Measurements from ENCODE around the gene PTH1R. TPM values are rescaled to one million over a fixed set of nuclear protein-coding genes. Genes with fewer than 3 reads are reported as not detected.

Gene PTH1R
- total RNA-seq, 6 donors from 2014 or later: 2.6 to 48.2 (median 16.2) TPM

- no peak overlapping the region for H3K4me3 ChIP-seq
These were observed 10.0 kb upstream of the PTH1R start for GRCh38 chr3:46867550-46867898.

GRCh38 chr3:46868287-46868686 is 9.2 kb upstream of the PTH1R start:
- ATAC-seq (ENCODE audit: low FRiP score in 2 of 2): no peak
- no peak for TF ChIP-seq POLR2AphosphoS5 (IDR thresholded peaks at IDR 0.05)
- no peak for TF ChIP-seq CTCF (IDR thresholded peaks at IDR 0.05)
- TF ChIP-seq POLR2A (IDR thresholded peaks at IDR 0.05): no peak
- no peak for TF ChIP-seq EP300 (IDR thresholded peaks at IDR 0.05)
- peaks cover 28 to 48% (median 42%) of the 10 kb centered on the region in 4 donors for H3K4me1 ChIP-seq

More at GRCh38 chr3:46867550-46867898, 10.0 kb upstream of the PTH1R start:
- peaks cover 28 to 44% (median 40%) of the 10 kb centered on the region in 4 donors for H3K4me1 ChIP-seq
- no peaks in the 10 kb centered on the region for H3K9me3 ChIP-seq
- TF ChIP-seq POLR2AphosphoS5 (IDR thresholded peaks at IDR 0.05) (peak in 1 of 2 donors; percentile 50), EP300 (IDR thresholded peaks at IDR 0.05) (no peak)
- H3K27me3 ChIP-seq: no peaks in the 10 kb centered on the region
- peak; percentile 84 to 94 for DNase-seq
- ATAC-seq (ENCODE audit: low FRiP score in 2 of 2): peak; percentile 83 to 91
- H3K36me3 ChIP-seq: no peaks in the 10 kb centered on the region
- 32% methylated on average over 13 of the region's 15 CpGs; no CpG with 5 or more reads in 1 of the 2 donors for WGBS, 2 donors
- H3K27ac ChIP-seq: peak overlapping the region; percentile 48 to 76 (median 72)

GRCh38 chr3:46868948-46869347 is 8.6 kb upstream of the PTH1R start:
- WGBS, 2 donors: 80 to 86% methylated on average over 4 to 7 of the region's 7 CpGs
- TF ChIP-seq EP300 (IDR thresholded peaks at IDR 0.05) (no peak), POLR2A (IDR thresholded peaks at IDR 0.05) (no peak), CTCF (IDR thresholded peaks at IDR 0.05) (no peak), POLR2AphosphoS5 (IDR thresholded peaks at IDR 0.05) (no peak)
- no peak overlapping the region for H3K4me3 ChIP-seq
- no peaks in the 10 kb centered on the region for H3K27me3 ChIP-seq
- H3K4me1 ChIP-seq: peaks cover 28 to 55% (median 46%) of the 10 kb centered on the region in 4 donors
- H3K36me3 ChIP-seq: no peaks in the 10 kb centered on the region
- no peaks in the 10 kb centered on the region for H3K9me3 ChIP-seq
- H3K27ac ChIP-seq: peak overlapping the region in 3 of 4 donors; percentile 71 to 76 (median 72)
- no peak for ATAC-seq (ENCODE audit: low FRiP score in 2 of 2)
- DNase-seq: peak in 1 of 2 donors; percentile 65

More at GRCh38 chr3:46868287-46868686, 9.2 kb upstream of the PTH1R start:
- 72 to 85% methylated on average over 6 to 8 of the region's 8 CpGs for WGBS, 2 donors
- Histone ChIP-seq H3K27me3 (no peaks in the 10 kb centered on the region), H3K27ac (peak overlapping the region; percentile 48 to 76 (median 72)), H3K4me3 (no peak overlapping the region), H3K9me3 (no peaks in the 10 kb centered on the region), H3K36me3 (no peaks in the 10 kb centered on the region)
- peak in 1 of 2 donors; percentile 62 for DNase-seq

GRCh38 chr3:46869440-46869839 is 8.1 kb upstream of the PTH1R start:
- H3K4me3 ChIP-seq: no peak overlapping the region
- ATAC-seq (ENCODE audit: low FRiP score in 2 of 2) (no peak), DNase-seq (peak in 1 of 2 donors; percentile 43)
- H3K9me3 ChIP-seq: no peaks in the 10 kb centered on the region
- WGBS, 2 donors: 78 to 88% methylated on average over 10 of the region's 10 CpGs
- no peaks in the 10 kb centered on the region for H3K36me3 ChIP-seq
- TF ChIP-seq POLR2A (IDR thresholded peaks at IDR 0.05) (no peak), EP300 (IDR thresholded peaks at IDR 0.05) (no peak), POLR2AphosphoS5 (IDR thresholded peaks at IDR 0.05) (no peak), CTCF (IDR thresholded peaks at IDR 0.05) (no peak)
- peaks cover 28 to 55% (median 44%) of the 10 kb centered on the region in 4 donors for H3K4me1 ChIP-seq
- no peaks in the 10 kb centered on the region for H3K27me3 ChIP-seq
- no peak overlapping the region for H3K27ac ChIP-seq

GRCh38 chr3:46870651-46871050 is 6.9 kb upstream of the PTH1R start:
- no peaks in the 10 kb centered on the region for H3K36me3 ChIP-seq
- no peaks in the 10 kb centered on the region for H3K9me3 ChIP-seq
- 84 to 91% methylated on average over 5 of the region's 5 CpGs for WGBS, 2 donors
- ATAC-seq (ENCODE audit: low FRiP score in 2 of 2): no peak
- H3K27ac ChIP-seq: no peak overlapping the region
- H3K4me3 ChIP-seq: no peak overlapping the region
- DNase-seq: no peak
- peaks cover 18 to 45% (median 34%) of the 10 kb centered on the region in 4 donors for H3K4me1 ChIP-seq
- TF ChIP-seq CTCF (IDR thresholded peaks at IDR 0.05) (no peak), POLR2A (IDR thresholded peaks at IDR 0.05) (no peak), POLR2AphosphoS5 (IDR thresholded peaks at IDR 0.05) (no peak), EP300 (IDR thresholded peaks at IDR 0.05) (no peak)
- H3K27me3 ChIP-seq: no peaks in the 10 kb centered on the region

Data from upper lobe of left lung (tissue), 6 donors.